ENCODE data around the gene ZMIZ1.

Gene ZMIZ1

DNA sequence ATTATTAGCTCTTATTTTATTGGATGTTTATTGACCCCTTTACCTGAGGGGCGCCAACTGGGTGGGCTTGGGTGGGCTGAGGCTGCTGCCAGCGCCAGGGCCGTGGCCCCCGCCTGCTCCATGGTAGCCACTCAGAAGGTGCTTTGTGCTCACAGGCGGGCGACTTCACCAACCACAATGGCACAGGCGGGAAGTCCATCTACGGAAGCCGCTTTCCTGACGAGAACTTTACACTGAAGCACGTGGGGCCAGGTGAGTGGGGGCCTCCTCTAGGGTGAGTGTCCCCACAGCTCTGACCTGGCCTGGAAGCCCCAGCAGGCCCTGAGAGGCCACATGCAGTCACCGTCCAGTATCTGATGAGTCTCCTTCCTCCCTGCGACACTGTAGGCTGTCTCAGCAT lies 282.6 kb downstream of the ZMIZ1 start:
- no peak for DNase-seq

DNA sequence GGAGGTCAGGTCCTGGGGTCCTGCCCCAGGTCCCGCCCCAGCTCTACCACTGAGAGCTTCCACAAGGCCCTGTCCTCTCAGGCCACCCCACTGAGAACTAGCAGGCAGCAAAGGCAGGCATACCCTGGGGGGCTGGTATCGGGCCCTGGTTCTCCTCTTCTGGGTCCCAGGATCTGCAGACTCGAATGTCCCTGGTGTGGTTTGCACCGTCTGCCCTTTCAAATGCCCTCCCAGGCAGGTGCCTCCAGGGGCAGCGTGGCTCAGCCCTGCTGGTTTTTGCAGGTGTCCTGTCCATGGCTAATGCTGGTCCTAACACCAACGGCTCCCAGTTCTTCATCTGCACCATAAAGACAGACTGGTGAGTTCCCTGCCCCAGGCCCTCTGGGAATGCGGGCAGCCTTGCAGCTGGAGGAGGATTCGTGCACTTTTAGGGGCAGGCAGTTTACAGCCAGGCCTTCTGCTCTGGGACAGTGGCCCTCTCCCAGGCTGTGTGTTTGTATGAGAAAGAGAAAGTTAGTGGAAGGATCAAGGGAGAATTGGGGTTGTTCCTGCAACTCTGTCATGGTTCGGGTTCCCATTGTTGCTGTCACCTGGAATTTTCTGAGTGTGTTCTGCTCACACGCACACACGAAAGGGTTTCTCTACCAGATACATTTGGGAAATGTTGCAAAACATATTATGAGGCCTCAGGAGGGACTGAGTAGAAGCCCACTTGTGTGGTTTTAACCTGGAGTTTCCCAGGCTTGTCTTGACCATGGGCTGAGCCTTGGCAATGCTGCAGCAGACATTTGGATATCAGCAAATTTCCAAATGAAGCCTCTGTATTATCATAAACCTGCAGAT lies 283.5 kb downstream of the ZMIZ1 start:
- no peak for DNase-seq

DNA sequence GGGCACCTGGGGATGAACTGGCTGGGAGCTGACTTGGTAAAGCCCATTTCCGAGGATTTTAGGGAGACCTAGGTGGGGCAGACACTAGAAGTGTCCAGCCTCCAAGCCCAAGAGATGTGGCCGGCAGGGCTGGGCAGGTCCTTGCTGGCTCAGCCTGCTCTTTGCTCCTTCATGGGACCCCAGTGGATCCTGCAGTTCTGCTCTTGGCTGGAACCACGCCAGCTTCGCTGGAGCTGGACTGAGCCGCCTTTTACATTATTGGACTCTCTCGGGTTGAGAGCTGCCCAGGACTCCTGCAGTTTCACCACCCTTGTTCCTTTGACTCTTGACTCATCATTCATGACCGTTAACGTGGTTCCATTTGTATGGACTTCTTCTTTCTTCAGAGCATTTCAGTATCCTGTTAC lies 284.2 kb downstream of the ZMIZ1 start:
- no peak for DNase-seq

DNA sequence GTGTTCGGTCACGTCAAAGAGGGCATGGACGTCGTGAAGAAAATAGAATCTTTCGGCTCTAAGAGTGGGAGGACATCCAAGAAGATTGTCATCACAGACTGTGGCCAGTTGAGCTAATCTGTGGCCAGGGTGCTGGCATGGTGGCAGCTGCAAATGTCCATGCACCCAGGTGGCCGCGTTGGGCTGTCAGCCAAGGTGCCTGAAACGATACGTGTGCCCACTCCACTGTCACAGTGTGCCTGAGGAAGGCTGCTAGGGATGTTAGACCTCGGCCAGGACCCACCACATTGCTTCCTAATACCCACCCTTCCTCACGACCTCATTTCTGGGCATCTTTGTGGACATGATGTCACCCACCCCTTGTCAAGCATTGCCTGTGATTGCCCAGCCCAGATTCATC lies 285.0 kb downstream of the ZMIZ1 start:
- no peak for DNase-seq

DNA sequence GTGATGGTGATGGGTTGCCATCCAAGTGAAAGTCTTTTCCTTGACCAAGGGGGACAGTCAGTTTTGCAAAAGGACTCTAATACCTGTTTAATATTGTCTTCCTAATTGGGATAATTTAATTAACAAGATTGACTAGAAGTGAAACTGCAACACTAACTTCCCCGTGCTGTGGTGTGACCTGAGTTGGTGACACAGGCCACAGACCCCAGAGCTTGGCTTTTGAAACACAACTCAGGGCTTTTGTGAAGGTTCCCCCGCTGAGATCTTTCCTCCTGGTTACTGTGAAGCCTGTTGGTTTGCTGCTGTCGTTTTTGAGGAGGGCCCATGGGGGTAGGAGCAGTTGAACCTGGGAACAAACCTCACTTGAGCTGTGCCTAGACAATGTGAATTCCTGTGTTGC lies 285.4 kb downstream of the ZMIZ1 start:
- DNase-seq = no peak

DNA sequence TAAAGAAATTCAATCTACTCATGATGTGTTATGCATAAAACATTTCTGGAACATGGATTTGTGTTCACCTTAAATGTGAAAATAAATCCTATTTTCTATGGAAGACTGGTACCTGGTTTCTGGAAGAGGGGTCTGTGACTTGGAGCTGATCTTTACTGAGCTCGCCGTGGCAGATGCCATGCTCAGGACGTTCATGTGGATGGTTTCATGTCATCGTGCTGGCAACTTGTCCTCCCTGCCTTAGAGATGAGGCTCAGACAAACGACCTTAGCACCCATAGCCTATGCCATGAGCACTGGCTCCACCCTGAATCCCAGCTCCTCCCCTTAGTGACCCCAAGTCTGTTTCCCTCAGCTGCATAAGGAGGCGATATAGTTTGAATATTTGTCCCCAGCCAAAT lies 285.8 kb downstream of the ZMIZ1 start:
- DNase-seq = no peak

DNA sequence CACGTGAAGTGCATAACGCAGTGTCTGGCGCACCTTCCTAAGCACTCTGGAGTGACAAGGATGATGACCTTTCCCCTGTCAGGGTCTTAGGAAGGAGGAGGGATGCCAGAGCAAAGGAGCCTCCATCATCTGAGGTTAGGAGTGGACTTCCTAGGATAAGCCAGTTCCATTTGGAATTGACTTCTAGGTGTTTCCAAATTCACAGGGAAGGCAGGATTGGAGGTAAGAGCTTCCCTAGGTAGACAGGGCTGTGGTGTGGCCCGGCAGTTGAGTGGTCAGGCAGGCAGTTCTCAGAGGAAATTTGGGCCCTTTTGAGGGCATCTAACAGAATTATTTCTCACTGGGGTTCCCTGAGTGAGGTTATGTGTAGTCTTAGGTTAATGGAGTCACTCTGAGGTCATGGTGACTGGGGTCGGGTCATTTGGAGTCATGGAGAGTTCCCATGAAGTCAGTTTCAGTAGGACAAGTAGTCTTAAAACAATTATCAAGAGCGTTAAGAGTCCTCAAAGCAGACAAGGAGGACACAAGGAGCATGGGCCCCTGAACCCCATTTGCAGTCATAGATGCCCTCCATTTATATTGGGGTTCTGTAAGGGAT lies 286.8 kb downstream of the ZMIZ1 start:
- no peak for DNase-seq

DNA sequence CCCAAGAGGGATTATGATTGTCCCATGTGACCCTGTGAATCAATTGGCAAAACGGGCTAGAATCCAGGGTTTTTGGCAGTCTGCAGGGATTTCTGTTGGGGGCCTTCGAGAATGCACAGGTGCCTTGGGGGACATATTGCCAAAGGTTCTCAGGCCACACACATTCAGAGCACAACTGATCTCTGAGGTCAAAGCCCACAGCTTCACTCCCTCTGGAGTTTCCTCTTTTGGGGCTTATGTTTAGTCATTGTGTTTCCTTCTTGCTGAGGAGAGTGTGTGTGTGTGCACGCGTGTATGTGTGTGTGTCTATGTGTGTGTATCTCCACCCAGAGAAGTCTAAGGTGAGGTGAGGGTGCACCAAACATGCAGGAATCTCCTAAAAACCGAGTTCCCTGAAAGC lies 287.3 kb downstream of the ZMIZ1 start:
- DNase-seq = peak; percentile 45

DNA sequence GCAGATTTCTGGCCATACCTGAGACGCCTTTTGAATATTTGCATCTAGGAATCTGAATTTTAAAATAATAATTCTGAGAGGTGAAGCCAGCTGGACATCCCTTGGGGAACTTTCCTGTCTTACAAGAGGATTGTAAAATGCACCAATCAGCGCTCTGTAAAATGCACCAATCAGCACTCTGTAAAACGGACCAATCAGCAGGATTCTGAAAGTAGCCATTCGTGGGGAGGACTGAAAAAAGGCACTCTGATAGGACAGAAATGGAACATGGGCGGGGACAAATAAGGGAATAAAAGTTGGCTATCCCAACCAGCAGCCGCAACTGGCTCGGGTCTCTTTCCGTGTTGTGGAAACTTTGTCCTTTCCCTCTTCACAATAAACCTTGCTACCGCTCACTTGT lies 288.4 kb downstream of the ZMIZ1 start:
- DNase-seq = no peak

DNA sequence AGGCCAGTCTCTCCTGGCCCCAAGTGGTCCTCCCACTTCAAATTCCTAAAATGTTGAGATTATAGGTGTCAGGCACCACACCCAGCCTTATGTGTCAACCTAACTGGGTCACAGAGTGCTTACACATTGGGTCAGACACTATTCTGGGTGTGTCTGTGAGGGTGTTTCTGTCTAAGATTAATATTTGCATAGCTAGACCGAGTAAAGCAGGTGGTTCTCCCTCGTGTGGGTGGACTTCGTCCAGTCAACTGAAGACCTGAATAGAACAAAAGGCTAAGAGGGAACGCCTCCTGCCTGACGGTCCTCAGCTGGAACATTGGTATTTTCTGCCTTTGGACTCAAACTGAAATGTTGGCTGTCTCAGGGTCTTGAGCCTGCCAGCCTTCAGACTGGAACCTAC lies 290.0 kb downstream of the ZMIZ1 start:
- DNase-seq = no peak

DNA sequence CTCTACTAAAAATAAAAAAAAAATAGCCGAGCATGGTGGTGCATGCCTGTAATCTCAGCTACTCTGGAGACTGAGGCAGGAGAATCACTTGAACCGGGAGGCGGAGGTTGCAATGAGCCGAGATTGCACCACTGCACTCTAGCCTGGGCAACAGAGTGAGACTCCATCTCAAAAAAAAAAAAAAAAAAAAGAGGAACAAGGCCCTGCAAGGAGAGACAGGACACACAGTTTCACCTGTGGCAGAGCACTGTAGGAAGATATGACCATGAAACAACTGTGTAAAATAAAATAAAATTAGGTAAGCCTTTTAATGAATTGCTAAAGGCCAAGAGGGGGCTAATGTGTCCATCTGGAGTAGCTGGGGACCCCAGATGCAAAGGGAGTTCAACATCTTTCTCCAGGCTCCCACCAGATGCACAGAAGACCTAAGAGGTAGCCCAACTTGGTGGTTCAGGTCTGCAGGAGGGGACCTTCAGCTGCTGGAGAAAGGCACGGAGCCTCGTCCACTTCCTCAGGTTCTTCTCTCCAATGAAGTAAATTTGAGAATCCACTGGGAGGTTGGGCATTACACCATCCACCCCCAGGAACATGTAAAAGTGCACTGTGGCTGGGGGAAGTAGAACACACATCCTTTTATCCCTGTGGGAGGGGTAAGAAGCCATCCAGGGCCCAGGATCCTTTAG lies 291.2 kb downstream of the ZMIZ1 start:
- no peak for DNase-seq

DNA sequence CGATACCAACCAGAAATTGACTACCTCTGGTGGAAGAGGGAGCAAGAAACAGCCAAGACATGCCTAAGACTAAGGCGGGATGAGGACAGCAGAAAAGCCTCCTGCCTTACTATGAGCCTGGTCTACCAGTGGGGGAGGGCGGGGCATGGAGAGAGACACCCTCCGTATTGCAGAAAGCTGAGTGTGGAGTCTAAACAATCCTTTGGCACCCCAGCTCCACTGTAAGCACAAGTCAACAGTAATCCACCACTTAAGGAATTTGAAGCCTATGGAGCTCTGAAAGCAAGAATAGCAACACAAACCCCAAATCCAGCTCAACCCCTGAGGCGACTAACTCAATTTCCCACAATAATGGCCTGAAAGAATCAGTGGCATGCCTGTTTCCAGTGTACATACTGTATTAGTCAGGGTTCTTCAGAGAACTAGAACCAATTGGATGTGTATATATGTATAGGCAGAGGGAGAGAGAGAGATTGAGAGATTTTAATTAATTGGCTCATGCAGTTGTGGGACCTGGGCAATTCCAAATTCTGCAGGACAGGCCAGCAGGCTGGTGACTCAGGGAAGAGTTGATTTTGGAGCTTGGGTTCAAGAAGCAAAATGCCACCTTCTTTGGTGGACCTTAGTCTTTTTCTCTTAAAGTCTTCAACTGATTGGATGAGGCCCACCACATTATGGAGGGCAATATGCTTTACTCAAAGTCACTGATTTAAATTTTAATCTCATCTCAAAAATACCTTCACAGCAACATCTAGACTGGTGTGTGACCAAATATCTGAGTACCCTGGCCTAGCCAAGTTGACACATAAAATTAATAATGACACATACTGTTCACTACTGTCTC lies 292.0 kb downstream of the ZMIZ1 start:
- DNase-seq = no peak

DNA sequence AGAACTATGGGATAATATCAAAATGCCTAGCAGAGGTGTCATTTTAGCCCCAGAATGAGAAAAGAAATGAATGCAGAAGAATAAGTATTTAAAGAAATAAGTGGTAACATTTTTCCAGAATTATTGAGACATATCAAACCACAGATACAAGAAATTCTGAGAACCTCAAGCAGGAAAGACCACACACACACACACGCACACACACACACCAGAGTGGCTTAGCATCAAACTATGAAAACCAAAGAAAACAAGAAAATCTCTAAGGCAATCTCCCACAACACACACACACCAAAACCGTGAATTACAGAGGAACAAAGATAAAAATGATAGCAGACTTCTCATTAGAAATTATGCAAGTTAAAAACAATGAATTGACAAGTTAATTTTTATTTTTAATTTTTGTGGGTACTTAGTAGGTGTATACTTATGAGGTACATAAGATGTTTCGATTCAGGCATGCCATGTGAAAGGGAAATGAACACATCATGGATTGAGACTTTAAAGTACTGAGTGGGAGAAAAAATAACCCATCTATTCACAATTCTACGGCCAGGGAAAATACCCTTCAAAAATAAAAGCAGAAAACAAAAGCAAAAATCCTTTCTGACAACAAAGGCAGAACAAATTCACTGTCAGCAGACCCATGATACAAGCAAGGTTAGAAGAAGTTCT lies 293.1 kb downstream of the ZMIZ1 start:
- no peak for DNase-seq
